ENCODE data around the gene TLL1. TPM values are rescaled to one million over a fixed set of nuclear protein-coding genes. Genes with fewer than 3 reads are reported as not detected.

The TLL1 gene
- total RNA-seq, 1 experiment from 2014 or later = not detected

DNA sequence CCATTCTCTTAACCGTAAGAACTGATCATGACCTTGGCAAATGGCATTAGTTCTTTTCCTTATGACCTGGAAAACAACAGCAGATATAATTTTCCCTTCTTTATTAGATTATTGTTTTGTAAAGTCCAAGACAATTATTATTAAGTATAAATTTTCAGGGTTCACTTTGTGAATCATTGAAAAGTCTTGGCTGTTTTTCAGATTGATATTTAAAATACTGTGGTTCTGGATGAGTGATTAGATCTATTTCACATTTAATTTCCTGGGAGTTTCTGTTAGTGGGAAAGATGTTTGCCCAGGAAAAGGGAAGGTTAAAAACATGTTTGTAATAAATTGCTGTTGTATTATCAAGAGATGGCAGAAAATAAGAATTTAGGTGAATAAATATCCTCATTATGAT is 194.9 kb downstream of the TLL1 start:
- Histone ChIP-seq H3K18ac (ENCODE audit: insufficient read length, low read depth, low read length) (no peak overlapping the region), H3K9ac (ENCODE audit: extremely low read depth, insufficient read length, low read length) (no peak overlapping the region), H4K20me1 (ENCODE audit: control insufficient read depth, insufficient read depth, insufficient read length) (no peaks in the 10 kb centered on the region), H3K23ac (ENCODE audit: insufficient read length, low read depth, low read length) (no peak overlapping the region), H2BK12ac (ENCODE audit: insufficient read length, low read depth, low read length) (no peak overlapping the region), H3K14ac (ENCODE audit: insufficient read depth, low read length) (no peak overlapping the region), H3K4ac (ENCODE audit: low read depth, low read length) (no peak overlapping the region), H2AK5ac (ENCODE audit: insufficient read length, low read length) (no peak overlapping the region), H3K9me3 (ENCODE audit: control insufficient read depth, low read depth, low read length) (no peaks in the 10 kb centered on the region), H4K8ac (replicated peaks; ENCODE audit: insufficient read length, low read depth, low read length) (no peak overlapping the region), H3K27ac (ENCODE audit: insufficient read length, low read depth, low read length) (no peak overlapping the region), H3T11ph (ENCODE audit: low read length) (no peak overlapping the region), H3K56ac (ENCODE audit: insufficient read length, low read depth, low read length) (no peak overlapping the region), H3K79me1 (ENCODE audit: insufficient read depth, low read depth, low read length, poor library complexity, severe bottlenecking) (no peaks in the 10 kb centered on the region), H2BK120ac (ENCODE audit: low read depth, low read length, poor library complexity, severe bottlenecking) (no peak overlapping the region), H3K4me1 (ENCODE audit: insufficient read depth, low read length) (no peaks in the 10 kb centered on the region), H4K5ac (ENCODE audit: insufficient read length, low read depth, low read length) (no peak overlapping the region), H2BK5ac (ENCODE audit: insufficient read length, low read length) (no peak overlapping the region), H4K91ac (ENCODE audit: insufficient read length, low read depth, low read length) (no peak overlapping the region), H3K4me2 (ENCODE audit: insufficient read depth, insufficient read length, low read length) (no peak overlapping the region), H3K27me3 (ENCODE audit: insufficient read depth, low read length) (no peaks in the 10 kb centered on the region), H2BK20ac (ENCODE audit: low read depth, low read length, poor library complexity, severe bottlenecking) (no peak overlapping the region), H3K23me2 (ENCODE audit: insufficient read length, low read depth, low read length, poor library complexity, severe bottlenecking) (no peaks in the 10 kb centered on the region), H3K79me2 (ENCODE audit: insufficient read depth, low read length) (no peaks in the 10 kb centered on the region), H2BK15ac (ENCODE audit: low read depth, low read length) (no peak overlapping the region), H2AFZ (ENCODE audit: low read length) (no peak overlapping the region)
- Mint-ChIP-seq H3K4me3 (no peak overlapping the region), H3K36me3 (ENCODE audit: insufficient read depth in 1 of 3, low read depth in 3 of 3) (no peaks in the 10 kb centered on the region), H3K27me3 (ENCODE audit: low read depth) (no peaks in the 10 kb centered on the region), H3K4me1 (no peaks in the 10 kb centered on the region), H3K9me3 (no peaks in the 10 kb centered on the region; a peak in 1 of 5 replicates), H3K27ac (no peak overlapping the region)
- TF ChIP-seq, protein P1, sequence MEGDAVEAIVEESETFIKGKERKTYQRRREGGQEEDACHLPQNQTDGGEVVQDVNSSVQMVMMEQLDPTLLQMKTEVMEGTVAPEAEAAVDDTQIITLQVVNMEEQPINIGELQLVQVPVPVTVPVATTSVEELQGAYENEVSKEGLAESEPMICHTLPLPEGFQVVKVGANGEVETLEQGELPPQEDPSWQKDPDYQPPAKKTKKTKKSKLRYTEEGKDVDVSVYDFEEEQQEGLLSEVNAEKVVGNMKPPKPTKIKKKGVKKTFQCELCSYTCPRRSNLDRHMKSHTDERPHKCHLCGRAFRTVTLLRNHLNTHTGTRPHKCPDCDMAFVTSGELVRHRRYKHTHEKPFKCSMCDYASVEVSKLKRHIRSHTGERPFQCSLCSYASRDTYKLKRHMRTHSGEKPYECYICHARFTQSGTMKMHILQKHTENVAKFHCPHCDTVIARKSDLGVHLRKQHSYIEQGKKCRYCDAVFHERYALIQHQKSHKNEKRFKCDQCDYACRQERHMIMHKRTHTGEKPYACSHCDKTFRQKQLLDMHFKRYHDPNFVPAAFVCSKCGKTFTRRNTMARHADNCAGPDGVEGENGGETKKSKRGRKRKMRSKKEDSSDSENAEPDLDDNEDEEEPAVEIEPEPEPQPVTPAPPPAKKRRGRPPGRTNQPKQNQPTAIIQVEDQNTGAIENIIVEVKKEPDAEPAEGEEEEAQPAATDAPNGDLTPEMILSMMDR (conservative IDR thresholded peaks at IDR 0.05) = no peak
- no CpG with 5 or more reads among the region's 1 CpG for WGBS (ENCODE audit: extremely low coverage, insufficient read length, low lambda C conversion rate)
- DNase-seq = no peak
